ENCODE measurements around the gene SLC25A52. TPM values are rescaled to one million over a fixed set of nuclear protein-coding genes. Genes with fewer than 3 reads are reported as not detected.

The SLC25A52 gene
- total RNA-seq, 1 experiment from 2014 or later = not detected

DNA sequence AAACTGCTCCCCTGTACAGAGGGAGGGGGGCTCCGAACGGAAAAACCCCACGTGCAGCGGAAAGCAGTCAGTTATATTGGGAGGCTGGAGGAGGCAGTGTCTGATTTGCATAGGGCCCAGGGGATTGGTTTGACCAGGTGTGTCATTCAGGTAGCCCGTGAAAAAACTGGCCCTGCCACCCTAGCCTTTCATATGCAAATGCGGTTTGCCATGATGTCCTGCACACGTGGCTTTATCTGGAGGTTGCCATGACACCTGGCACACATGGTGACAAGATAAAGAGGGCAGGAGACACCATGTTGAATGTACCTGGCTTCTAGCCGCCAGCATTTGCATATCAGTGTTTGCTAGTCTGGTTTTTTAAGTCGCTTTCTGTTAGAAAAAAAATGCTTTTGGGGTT lies 20.5 kb downstream of the SLC25A52 start:
- Mint-ChIP-seq H3K9me3 (peaks cover 33 to 39% of the 10 kb centered on the region in 2 experiments), H3K27ac (0 out of 7 replicates have a peak overlapping the region, but pooled peaks of 1 of the 3 experiments have one; percentile 77), H3K4me3 (no peak overlapping the region), H3K4me1 (peaks cover 21 to 22% of the 10 kb centered on the region in 2 experiments), H3K27me3 (ENCODE audit: low read depth) (no peaks in the 10 kb centered on the region), H3K36me3 (ENCODE audit: insufficient read depth in 1 of 3, low read depth in 3 of 3) (peaks cover 23 to 32% (median 23%) of the 10 kb centered on the region in 3 experiments)
- Histone ChIP-seq H2BK120ac (ENCODE audit: low read depth, low read length, poor library complexity, severe bottlenecking) (no peak overlapping the region), H3K9ac (ENCODE audit: extremely low read depth, insufficient read length, low read length) (no peak overlapping the region), H2AFZ (ENCODE audit: low read length) (no peak overlapping the region), H3K56ac (ENCODE audit: insufficient read length, low read depth, low read length) (no peak overlapping the region), H3K23ac (ENCODE audit: insufficient read length, low read depth, low read length) (no peak overlapping the region), H2AK5ac (ENCODE audit: insufficient read length, low read length) (no peak overlapping the region), H3K4ac (ENCODE audit: low read depth, low read length) (no peak overlapping the region), H4K8ac (replicated peaks; ENCODE audit: insufficient read length, low read depth, low read length) (no peak overlapping the region), H3K79me2 (ENCODE audit: insufficient read depth, low read length) (no peaks in the 10 kb centered on the region), H3K4me2 (ENCODE audit: insufficient read depth, insufficient read length, low read length) (no peak overlapping the region), H2BK15ac (ENCODE audit: low read depth, low read length) (no peak overlapping the region), H3K27me3 (ENCODE audit: insufficient read depth, low read length) (no peaks in the 10 kb centered on the region), H3K23me2 (ENCODE audit: insufficient read length, low read depth, low read length, poor library complexity, severe bottlenecking) (no peaks in the 10 kb centered on the region), H2BK12ac (ENCODE audit: insufficient read length, low read depth, low read length) (no peak overlapping the region), H4K5ac (ENCODE audit: insufficient read length, low read depth, low read length) (no peak overlapping the region), H3K14ac (ENCODE audit: insufficient read depth, low read length) (no peak overlapping the region), H3T11ph (ENCODE audit: low read length) (no peak overlapping the region), H2BK20ac (ENCODE audit: low read depth, low read length, poor library complexity, severe bottlenecking) (no peak overlapping the region), H2BK5ac (ENCODE audit: insufficient read length, low read length) (no peak overlapping the region), H3K18ac (ENCODE audit: insufficient read length, low read depth, low read length) (no peak overlapping the region), H3K4me1 (ENCODE audit: insufficient read depth, low read length) (peaks cover 7% of the 10 kb centered on the region; the same call in 1 of the 2 replicates), H3K27ac (ENCODE audit: insufficient read length, low read depth, low read length) (no peak overlapping the region), H3K9me3 (ENCODE audit: control insufficient read depth, low read depth, low read length) (peaks cover 10% of the 10 kb centered on the region), H3K79me1 (ENCODE audit: insufficient read depth, low read depth, low read length, poor library complexity, severe bottlenecking) (no peaks in the 10 kb centered on the region), H4K91ac (ENCODE audit: insufficient read length, low read depth, low read length) (no peak overlapping the region), H4K20me1 (ENCODE audit: control insufficient read depth, insufficient read depth, insufficient read length) (no peaks in the 10 kb centered on the region)
- peak; percentile 91 for DNase-seq
- no CpG with 5 or more reads among the region's 9 CpGs for WGBS (ENCODE audit: extremely low coverage, insufficient read length, low lambda C conversion rate)
- TF ChIP-seq, protein P1, sequence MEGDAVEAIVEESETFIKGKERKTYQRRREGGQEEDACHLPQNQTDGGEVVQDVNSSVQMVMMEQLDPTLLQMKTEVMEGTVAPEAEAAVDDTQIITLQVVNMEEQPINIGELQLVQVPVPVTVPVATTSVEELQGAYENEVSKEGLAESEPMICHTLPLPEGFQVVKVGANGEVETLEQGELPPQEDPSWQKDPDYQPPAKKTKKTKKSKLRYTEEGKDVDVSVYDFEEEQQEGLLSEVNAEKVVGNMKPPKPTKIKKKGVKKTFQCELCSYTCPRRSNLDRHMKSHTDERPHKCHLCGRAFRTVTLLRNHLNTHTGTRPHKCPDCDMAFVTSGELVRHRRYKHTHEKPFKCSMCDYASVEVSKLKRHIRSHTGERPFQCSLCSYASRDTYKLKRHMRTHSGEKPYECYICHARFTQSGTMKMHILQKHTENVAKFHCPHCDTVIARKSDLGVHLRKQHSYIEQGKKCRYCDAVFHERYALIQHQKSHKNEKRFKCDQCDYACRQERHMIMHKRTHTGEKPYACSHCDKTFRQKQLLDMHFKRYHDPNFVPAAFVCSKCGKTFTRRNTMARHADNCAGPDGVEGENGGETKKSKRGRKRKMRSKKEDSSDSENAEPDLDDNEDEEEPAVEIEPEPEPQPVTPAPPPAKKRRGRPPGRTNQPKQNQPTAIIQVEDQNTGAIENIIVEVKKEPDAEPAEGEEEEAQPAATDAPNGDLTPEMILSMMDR (conservative IDR thresholded peaks at IDR 0.05) = no peak
